Skeletal muscle tissue (tissue), 4 donors: ENCODE data around the gene SLX4IP. TPM values are rescaled to one million over a fixed set of nuclear protein-coding genes. Genes with fewer than 3 reads are reported as not detected.

Experiments used
- H3K27ac ChIP-seq: one replicate; pipeline ENCODE4 v1.7.0; 2013; ENCODE audit warnings: mild to moderate bottlenecking, low read depth, low read length, inconsistent platforms
- H3K27me3 ChIP-seq, 3 donors: one replicate each; pipeline ENCODE4 v1.7.0; 2013; ENCODE audit warnings: low read length in 3 of 3; ENCODE audit not compliant: control insufficient read depth in 3 of 3, insufficient read depth in 3 of 3
- H3K36me3 ChIP-seq, 3 donors: one replicate each; pipeline ENCODE4 v1.7.0; 2013; ENCODE audit warnings: low read length in 3 of 3; ENCODE audit not compliant: control insufficient read depth in 3 of 3, insufficient read depth in 3 of 3
- H3K4me1 ChIP-seq, 3 donors: one replicate each; pipeline ENCODE4 v1.7.0; 2013; ENCODE audit warnings: low read length in 3 of 3, mild to moderate bottlenecking in 3 of 3; ENCODE audit not compliant: control insufficient read depth in 3 of 3, insufficient read depth in 3 of 3
- H3K4me3 ChIP-seq, 3 donors: one replicate each; pipeline ENCODE4 v1.7.0; 2013; ENCODE audit warnings: low read length in 3 of 3
- H3K9ac ChIP-seq, 3 donors: one replicate each; pipeline ENCODE4 v1.7.0; 2013; ENCODE audit warnings: low read length in 3 of 3, mild to moderate bottlenecking in 3 of 3, moderate library complexity in 2 of 3, low read depth in 1 of 3
- H3K9me3 ChIP-seq, 3 donors: one replicate each; pipeline ENCODE4 v1.7.0; 2013; ENCODE audit warnings: low read length in 3 of 3; ENCODE audit not compliant: control insufficient read depth in 3 of 3
- total RNA-seq: library from RNA; depleted of rRNA; stranded (reverse); fragments of >200 nt; gene quantifications from one replicate; pipeline ENCODE4 v1.2.3, GENCODE V29; 2014
- donor health status: Osteomylitis.

Gene SLX4IP
- total RNA-seq, 1 donor from 2014 or later, result 4.2 TPM

GRCh38 chr20:10523443-10523842 lies 88.3 kb downstream of the SLX4IP start:
- peak overlapping the region; percentile 29 for H3K27ac ChIP-seq
- no peak overlapping the region for H3K4me3 ChIP-seq

GRCh38 chr20:10524034-10524476 lies 89.0 kb downstream of the SLX4IP start:
- Histone ChIP-seq H3K4me3 (no peak overlapping the region), H3K9me3 (no peaks in the 10 kb centered on the region), H3K4me1 (peaks cover 5 to 10% (median 7%) of the 10 kb centered on the region in 3 donors), H3K36me3 (no peaks in the 10 kb centered on the region), H3K27ac (peak overlapping the region; percentile 29), H3K9ac (no peak overlapping the region), H3K27me3 (no peaks in the 10 kb centered on the region)

More at GRCh38 chr20:10523443-10523842, 88.3 kb downstream of the SLX4IP start:
- Histone ChIP-seq H3K9me3 (no peaks in the 10 kb centered on the region), H3K9ac (no peak overlapping the region), H3K36me3 (no peaks in the 10 kb centered on the region), H3K4me1 (peaks cover 5 to 10% (median 7%) of the 10 kb centered on the region in 3 donors), H3K27me3 (no peaks in the 10 kb centered on the region)

GRCh38 chr20:10524643-10525042 lies 89.5 kb downstream of the SLX4IP start:
- Histone ChIP-seq H3K4me3 (no peak overlapping the region), H3K36me3 (no peaks in the 10 kb centered on the region), H3K9me3 (no peaks in the 10 kb centered on the region), H3K4me1 (peaks cover 5 to 10% (median 7%) of the 10 kb centered on the region in 3 donors), H3K27ac (peak overlapping the region; percentile 29), H3K27me3 (no peaks in the 10 kb centered on the region), H3K9ac (no peak overlapping the region)

GRCh38 chr20:10527781-10528180 lies 92.7 kb downstream of the SLX4IP start:
- Histone ChIP-seq H3K9me3 (no peaks in the 10 kb centered on the region), H3K4me1 (peaks cover 4 to 5% (median 4%) of the 10 kb centered on the region in 3 donors), H3K27ac (no peak overlapping the region), H3K9ac (no peak overlapping the region), H3K27me3 (no peaks in the 10 kb centered on the region), H3K4me3 (no peak overlapping the region), H3K36me3 (no peaks in the 10 kb centered on the region)

- Histone ChIP-seq H3K9me3 (no peaks in the 10 kb centered on the region), H3K27ac (no peak overlapping the region), H3K36me3 (no peaks in the 10 kb centered on the region), H3K27me3 (no peaks in the 10 kb centered on the region), H3K4me3 (no peak overlapping the region), H3K4me1 (no peaks in the 10 kb centered on the region), H3K9ac (no peak overlapping the region)
Observed at GRCh38 chr20:10530883-10531282, 95.8 kb downstream of the SLX4IP start.

GRCh38 chr20:10531848-10532247 lies 96.7 kb downstream of the SLX4IP start:
- H3K4me1 ChIP-seq, result no peaks in the 10 kb centered on the region
- H3K27me3 ChIP-seq, result no peaks in the 10 kb centered on the region
- H3K27ac ChIP-seq, result no peak overlapping the region
- no peaks in the 10 kb centered on the region for H3K9me3 ChIP-seq
- H3K9ac ChIP-seq, result no peak overlapping the region
- H3K36me3 ChIP-seq, result no peaks in the 10 kb centered on the region
- H3K4me3 ChIP-seq, result no peak overlapping the region

- no peaks in the 10 kb centered on the region for H3K4me1 ChIP-seq
- H3K9me3 ChIP-seq, result no peaks in the 10 kb centered on the region
- H3K4me3 ChIP-seq, result no peak overlapping the region
- H3K9ac ChIP-seq, result no peak overlapping the region
- no peak overlapping the region for H3K27ac ChIP-seq
- no peaks in the 10 kb centered on the region for H3K27me3 ChIP-seq
- H3K36me3 ChIP-seq, result no peaks in the 10 kb centered on the region
Observed at GRCh38 chr20:10532361-10532760, 97.3 kb downstream of the SLX4IP start.

GRCh38 chr20:10536531-10536930 lies 101.4 kb downstream of the SLX4IP start:
- H3K9ac ChIP-seq, result no peak overlapping the region
- no peaks in the 10 kb centered on the region for H3K27me3 ChIP-seq
- H3K36me3 ChIP-seq, result no peaks in the 10 kb centered on the region
- no peak overlapping the region for H3K4me3 ChIP-seq
- no peak overlapping the region for H3K27ac ChIP-seq
- H3K4me1 ChIP-seq, result no peaks in the 10 kb centered on the region
- no peaks in the 10 kb centered on the region for H3K9me3 ChIP-seq

- no peaks in the 10 kb centered on the region for H3K9me3 ChIP-seq
- no peaks in the 10 kb centered on the region for H3K27me3 ChIP-seq
- no peaks in the 10 kb centered on the region for H3K36me3 ChIP-seq
- H3K4me1 ChIP-seq, result no peaks in the 10 kb centered on the region
- H3K9ac ChIP-seq, result no peak overlapping the region
- H3K27ac ChIP-seq, result no peak overlapping the region
- H3K4me3 ChIP-seq, result no peak overlapping the region
Observed at GRCh38 chr20:10537850-10538480, 102.9 kb downstream of the SLX4IP start.

GRCh38 chr20:10538768-10539167 lies 103.7 kb downstream of the SLX4IP start:
- Histone ChIP-seq H3K9me3 (no peaks in the 10 kb centered on the region), H3K4me3 (no peak overlapping the region), H3K9ac (no peak overlapping the region), H3K4me1 (no peaks in the 10 kb centered on the region), H3K27ac (no peak overlapping the region), H3K27me3 (no peaks in the 10 kb centered on the region), H3K36me3 (no peaks in the 10 kb centered on the region)
